Activated naive CD4-positive, alpha-beta T cell treated with anti-CD3 and anti-CD28 coated beads, Interleukin-2, amount 10 ng/mL, durations not matched to agents 7 days and 5 days (primary cell): Measurements from ENCODE around the gene ALDH1B1.

Experiments
- CTCF ChIA-PET: fragments of 350-600 bp; sonication (Branson Sonifier 250); formaldehyde crosslinking; loops from one replicate; lab custom pipeline; 2021; ENCODE audit warnings: antibody characterized with exemption; lab: Charles Lee
- DNase-seq: peaks from one replicate; pipeline ENCODE4 v3.0.0-alpha.2; 2020
- H3K27ac Mint-ChIP-seq: one replicate; pipeline ENCODE4 v1.8.0; 2021; ENCODE audit warnings: mild to moderate bottlenecking, moderate library complexity, mixed read lengths
- H3K27me3 Mint-ChIP-seq: one replicate; pipeline ENCODE4 v1.8.0; 2021; ENCODE audit warnings: mild to moderate bottlenecking, mixed read lengths
- H3K36me3 Mint-ChIP-seq: one replicate; pipeline ENCODE4 v1.8.0; 2021; ENCODE audit warnings: mixed read lengths
- H3K4me1 Mint-ChIP-seq: one replicate; pipeline ENCODE4 v1.8.0; 2021; ENCODE audit warnings: mixed read lengths
- H3K4me3 Mint-ChIP-seq: one replicate; pipeline ENCODE4 v1.8.0; 2021; ENCODE audit warnings: mild to moderate bottlenecking, moderate library complexity, mixed read lengths
- H3K9me3 Mint-ChIP-seq: one replicate; pipeline ENCODE4 v1.8.0; 2021; ENCODE audit warnings: mixed read lengths

ALDH1B1 gene

DNA sequence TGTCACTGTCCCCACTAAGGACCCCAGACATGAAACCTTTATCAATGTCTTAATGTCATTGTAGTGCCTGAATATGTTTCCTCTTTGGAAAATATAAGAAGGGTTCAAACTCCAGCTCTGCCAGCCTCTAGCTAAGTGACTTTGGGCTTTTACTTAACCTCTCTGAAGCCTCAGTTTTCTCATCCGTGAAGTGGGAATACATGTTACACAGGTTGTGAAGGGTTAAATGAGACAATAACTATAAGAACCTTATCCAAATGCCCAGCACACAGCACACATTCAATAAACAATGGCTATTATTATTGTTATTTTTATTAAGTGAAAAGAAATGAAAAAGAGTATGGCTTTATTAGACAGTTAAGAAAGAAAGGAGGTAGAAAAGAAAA is 47.4 kb downstream of the ALDH1B1 start:
- no peaks in the 10 kb centered on the region for H3K4me1 Mint-ChIP-seq
- no peak for DNase-seq
- peaks cover 15% of the 10 kb centered on the region for H3K27me3 Mint-ChIP-seq
- H3K9me3 Mint-ChIP-seq: no peaks in the 10 kb centered on the region
- CTCF ChIA-PET: no interaction called here
- H3K4me3 Mint-ChIP-seq: no peak overlapping the region
- no peak overlapping the region for H3K27ac Mint-ChIP-seq
- no peaks in the 10 kb centered on the region for H3K36me3 Mint-ChIP-seq

DNA sequence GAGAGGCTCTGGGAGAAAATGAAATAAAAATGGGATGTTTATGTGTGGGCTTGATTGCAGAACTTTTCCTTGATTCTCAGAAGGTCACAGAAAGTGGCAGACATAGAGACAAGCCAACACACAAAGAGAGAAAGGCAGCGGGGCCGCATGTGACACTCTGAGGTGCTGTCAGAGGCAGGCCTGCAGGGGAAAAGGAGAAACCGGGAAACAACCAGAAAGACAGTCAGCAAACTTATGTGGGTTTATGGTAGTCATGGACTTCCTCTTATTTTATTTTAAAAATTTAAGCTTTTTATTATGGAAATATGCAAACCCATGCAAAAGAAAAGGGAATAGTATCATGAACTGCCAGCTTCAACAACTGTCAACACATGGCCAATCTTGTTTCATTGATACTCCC is 48.0 kb downstream of the ALDH1B1 start:
- no peaks in the 10 kb centered on the region for H3K36me3 Mint-ChIP-seq
- no peak overlapping the region for H3K4me3 Mint-ChIP-seq
- no peaks in the 10 kb centered on the region for H3K9me3 Mint-ChIP-seq
- no peaks in the 10 kb centered on the region for H3K4me1 Mint-ChIP-seq
- CTCF ChIA-PET: no interaction called here
- H3K27ac Mint-ChIP-seq: no peak overlapping the region
- no peak for DNase-seq
- H3K27me3 Mint-ChIP-seq: peaks cover 21% of the 10 kb centered on the region

DNA sequence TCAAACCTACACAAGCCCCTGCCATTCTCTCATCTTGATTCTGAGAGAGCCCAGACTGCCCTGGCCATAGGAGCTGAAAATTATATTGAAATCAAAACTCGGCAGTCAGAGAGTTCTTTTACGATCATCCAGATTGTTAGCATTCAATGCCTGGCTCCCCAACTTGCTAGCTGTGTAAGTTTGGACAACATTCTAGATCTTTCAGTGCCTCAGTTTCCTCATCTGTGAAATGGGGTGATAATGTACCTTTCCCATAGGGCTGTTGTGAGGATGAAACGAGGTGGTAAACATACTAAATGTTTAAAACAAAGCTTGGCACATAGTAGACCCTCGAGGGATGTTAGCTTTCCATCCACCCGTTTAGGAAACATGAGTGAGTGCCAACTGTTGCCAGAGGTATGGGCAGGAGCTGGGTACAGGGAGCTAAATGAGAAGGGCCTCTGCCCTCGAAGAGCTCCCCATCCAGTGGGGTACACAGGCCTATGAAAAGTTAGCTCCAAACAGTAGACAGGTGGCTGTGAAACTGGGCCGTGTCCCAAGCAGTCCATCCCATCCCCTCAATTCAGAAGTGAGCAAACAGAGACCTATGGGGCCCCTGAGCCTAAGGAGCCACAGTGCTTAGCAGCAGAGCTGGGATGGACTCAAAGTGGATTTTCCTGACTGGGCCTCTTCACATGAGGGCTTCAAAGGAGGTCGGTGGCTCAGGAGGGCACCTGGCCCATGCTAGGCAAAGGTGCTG is 49.0 kb downstream of the ALDH1B1 start:
- Mint-ChIP-seq H3K4me1 (no peaks in the 10 kb centered on the region), H3K9me3 (no peaks in the 10 kb centered on the region), H3K27me3 (peaks cover 23% of the 10 kb centered on the region), H3K27ac (no peak overlapping the region), H3K36me3 (no peaks in the 10 kb centered on the region), H3K4me3 (no peak overlapping the region)
- CTCF ChIA-PET: no interaction called here
- no peak for DNase-seq

DNA sequence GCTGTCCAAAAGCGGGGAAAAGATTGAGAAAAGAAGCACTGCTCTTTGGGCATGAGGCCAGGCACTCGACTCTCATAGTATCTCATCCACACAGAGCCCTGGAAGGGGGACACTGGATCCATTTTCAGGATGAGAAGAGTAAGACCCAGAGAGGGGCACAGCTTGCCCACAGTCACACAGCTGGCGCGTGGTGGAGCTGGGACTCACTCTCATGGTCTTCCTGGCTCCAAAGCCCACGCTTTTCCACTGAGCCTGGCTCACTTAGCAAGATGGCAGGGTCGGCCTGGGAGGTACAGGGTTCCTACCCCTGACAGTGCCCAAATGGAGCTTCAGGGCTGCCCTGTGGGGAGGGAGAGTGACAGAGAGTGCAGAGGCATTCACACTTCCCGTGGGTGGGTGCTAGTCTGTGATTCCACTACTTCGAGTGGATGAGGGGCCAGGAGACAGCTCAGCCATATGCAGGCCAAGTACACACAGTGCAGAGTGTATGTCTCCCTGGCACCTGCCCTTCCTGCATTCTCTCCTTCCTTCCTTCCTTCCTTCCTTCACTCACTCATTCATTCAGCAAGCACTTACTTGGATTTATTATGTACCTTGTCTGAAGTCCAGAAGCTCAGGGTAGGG is 50.1 kb downstream of the ALDH1B1 start:
- CTCF ChIA-PET: no interaction called here
- no peaks in the 10 kb centered on the region for H3K36me3 Mint-ChIP-seq
- DNase-seq: no peak
- no peaks in the 10 kb centered on the region for H3K4me1 Mint-ChIP-seq
- H3K27me3 Mint-ChIP-seq: peaks cover 23% of the 10 kb centered on the region
- H3K9me3 Mint-ChIP-seq: no peaks in the 10 kb centered on the region
- H3K4me3 Mint-ChIP-seq: no peak overlapping the region
- H3K27ac Mint-ChIP-seq: no peak overlapping the region

DNA sequence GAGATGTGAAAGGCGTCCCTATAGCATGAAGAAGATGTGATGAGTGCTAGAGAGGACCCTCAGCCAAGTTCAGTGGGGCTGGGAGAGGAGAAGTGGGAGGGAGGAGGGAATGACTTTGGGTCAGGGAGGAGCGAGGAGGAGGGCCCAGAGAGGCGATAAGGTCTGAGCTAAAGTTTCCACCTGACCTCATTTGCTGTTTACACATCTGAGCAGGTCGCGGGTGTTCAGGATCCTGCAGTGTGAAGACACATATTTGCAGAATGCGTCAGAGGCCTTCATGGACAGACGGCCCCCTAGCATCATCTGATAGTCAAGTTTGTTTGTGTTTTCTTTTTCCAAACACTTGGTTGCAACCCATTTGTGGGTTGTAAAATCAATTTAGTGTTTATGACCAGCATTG is 50.7 kb downstream of the ALDH1B1 start:
- Mint-ChIP-seq H3K9me3 (no peaks in the 10 kb centered on the region), H3K4me1 (no peaks in the 10 kb centered on the region), H3K27ac (no peak overlapping the region), H3K36me3 (no peaks in the 10 kb centered on the region), H3K4me3 (no peak overlapping the region), H3K27me3 (peaks cover 23% of the 10 kb centered on the region)
- CTCF ChIA-PET: no interaction called here
- DNase-seq: no peak

DNA sequence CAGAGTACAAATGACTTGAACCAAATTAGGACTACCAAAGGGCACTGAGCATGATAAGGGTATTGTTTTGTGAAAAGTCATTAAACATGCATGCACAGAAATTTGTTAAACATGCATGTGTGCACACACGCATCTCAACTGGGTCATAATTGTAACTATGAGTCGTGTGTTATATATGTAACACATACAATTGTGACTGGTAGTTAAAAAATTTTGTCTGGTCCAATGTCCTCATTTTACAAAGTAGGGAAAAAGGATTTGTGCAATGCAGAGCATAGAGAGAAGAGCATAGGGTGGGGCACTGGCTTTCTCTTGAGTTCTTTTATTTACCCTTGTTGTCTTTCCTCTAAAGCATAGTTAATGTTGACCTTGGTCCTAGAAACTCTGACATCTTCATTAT is 51.1 kb downstream of the ALDH1B1 start:
- H3K36me3 Mint-ChIP-seq: no peaks in the 10 kb centered on the region
- H3K9me3 Mint-ChIP-seq: no peaks in the 10 kb centered on the region
- H3K27me3 Mint-ChIP-seq: peaks cover 23% of the 10 kb centered on the region
- DNase-seq: no peak
- H3K4me3 Mint-ChIP-seq: no peak overlapping the region
- no peak overlapping the region for H3K27ac Mint-ChIP-seq
- H3K4me1 Mint-ChIP-seq: no peaks in the 10 kb centered on the region
- CTCF ChIA-PET: no interaction called here

DNA sequence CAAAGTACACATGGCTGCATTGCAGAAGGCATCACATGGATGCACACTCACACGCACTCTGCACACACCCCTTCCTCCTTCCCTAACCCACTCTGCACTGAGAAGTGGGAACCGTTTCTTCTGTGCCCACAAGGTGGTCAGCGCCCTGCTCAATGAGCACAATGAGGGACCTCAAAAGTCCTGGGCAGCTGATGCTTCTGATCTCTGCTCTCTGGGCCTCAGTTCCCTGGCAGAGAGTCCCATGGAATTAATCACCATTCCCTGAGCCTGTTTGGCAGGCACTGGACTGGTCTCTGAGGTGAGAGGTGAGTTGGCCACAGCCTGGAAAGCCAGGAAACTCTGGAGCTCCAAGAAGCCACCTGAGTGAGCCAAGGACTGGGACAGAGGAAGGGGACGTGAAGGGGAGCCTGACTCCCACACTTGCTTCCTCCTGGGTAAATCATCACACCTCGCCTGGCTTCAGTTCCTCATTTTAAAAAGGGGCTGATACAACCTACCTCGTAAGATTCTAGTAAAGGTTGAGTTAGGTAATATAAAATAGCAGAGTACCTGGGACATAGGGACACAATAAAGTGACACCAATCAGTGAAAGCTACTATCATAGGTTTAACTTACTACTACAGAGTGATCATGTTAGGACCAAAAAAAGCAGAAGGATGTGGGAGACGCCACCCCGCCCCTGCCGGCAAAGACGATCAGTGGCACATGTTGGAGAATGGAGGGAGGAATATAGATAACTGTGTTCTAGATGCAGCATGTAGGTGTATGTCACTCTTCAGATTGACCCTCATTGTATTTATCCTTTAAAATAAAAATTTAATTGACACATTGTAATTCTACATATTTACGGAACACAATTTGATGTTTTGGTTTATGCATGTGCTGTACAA is 52.9 kb downstream of the ALDH1B1 start:
- CTCF ChIA-PET: no interaction called here
- Mint-ChIP-seq H3K27ac (no peak overlapping the region), H3K4me3 (no peak overlapping the region)

DNA sequence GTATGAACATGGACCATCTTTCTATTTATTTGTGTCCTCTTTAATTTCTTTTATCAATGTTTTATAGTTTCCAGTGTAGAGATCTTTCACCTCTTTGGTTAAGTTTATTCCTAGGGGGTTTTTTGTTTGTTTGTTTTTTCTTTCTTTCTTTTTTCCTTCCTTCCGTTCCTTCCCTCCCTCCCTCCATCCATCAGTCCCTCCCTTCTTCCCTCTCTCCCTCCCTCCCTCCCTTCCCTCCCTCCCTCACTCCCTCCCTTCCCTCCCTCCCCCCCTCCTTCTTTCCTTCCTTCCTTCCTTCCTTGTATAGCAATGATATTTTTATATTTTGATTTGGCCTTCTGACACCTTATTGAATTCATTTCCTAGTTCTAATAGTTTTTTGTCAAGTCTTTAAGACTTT is 55.2 kb downstream of the ALDH1B1 start:
- no peak overlapping the region for H3K27ac Mint-ChIP-seq
- no peaks in the 10 kb centered on the region for H3K9me3 Mint-ChIP-seq
- peaks cover 11% of the 10 kb centered on the region for H3K27me3 Mint-ChIP-seq
- no peaks in the 10 kb centered on the region for H3K36me3 Mint-ChIP-seq
- CTCF ChIA-PET: no interaction called here
- no peaks in the 10 kb centered on the region for H3K4me1 Mint-ChIP-seq
- H3K4me3 Mint-ChIP-seq: no peak overlapping the region
- DNase-seq: no peak

More for the DNA sequence above, 52.9 kb downstream of the ALDH1B1 start:
- H3K36me3 Mint-ChIP-seq: no peaks in the 10 kb centered on the region
- no peaks in the 10 kb centered on the region for H3K9me3 Mint-ChIP-seq
- no peaks in the 10 kb centered on the region for H3K4me1 Mint-ChIP-seq
- peaks cover 17% of the 10 kb centered on the region for H3K27me3 Mint-ChIP-seq
- DNase-seq: no peak
